NCI-H446 (cell line): ENCODE data around the gene FOSB.
"Not testable (repeated sequence)": the region's sequence is repeated elsewhere in the genome, so short reads cannot be mapped to it uniquely, and the experiment has no call there.

Source experiments
- DNase-seq, 2 experiments: peaks; one replicate each; lab custom pipeline; 2025; lab: John Stamatoyannopoulos, UW

Gene FOSB

GRCh38 chr19:45506246-45506988 lies 38.6 kb downstream of the FOSB start:
- peak; percentile 82 to 95 for DNase-seq

DNA sequence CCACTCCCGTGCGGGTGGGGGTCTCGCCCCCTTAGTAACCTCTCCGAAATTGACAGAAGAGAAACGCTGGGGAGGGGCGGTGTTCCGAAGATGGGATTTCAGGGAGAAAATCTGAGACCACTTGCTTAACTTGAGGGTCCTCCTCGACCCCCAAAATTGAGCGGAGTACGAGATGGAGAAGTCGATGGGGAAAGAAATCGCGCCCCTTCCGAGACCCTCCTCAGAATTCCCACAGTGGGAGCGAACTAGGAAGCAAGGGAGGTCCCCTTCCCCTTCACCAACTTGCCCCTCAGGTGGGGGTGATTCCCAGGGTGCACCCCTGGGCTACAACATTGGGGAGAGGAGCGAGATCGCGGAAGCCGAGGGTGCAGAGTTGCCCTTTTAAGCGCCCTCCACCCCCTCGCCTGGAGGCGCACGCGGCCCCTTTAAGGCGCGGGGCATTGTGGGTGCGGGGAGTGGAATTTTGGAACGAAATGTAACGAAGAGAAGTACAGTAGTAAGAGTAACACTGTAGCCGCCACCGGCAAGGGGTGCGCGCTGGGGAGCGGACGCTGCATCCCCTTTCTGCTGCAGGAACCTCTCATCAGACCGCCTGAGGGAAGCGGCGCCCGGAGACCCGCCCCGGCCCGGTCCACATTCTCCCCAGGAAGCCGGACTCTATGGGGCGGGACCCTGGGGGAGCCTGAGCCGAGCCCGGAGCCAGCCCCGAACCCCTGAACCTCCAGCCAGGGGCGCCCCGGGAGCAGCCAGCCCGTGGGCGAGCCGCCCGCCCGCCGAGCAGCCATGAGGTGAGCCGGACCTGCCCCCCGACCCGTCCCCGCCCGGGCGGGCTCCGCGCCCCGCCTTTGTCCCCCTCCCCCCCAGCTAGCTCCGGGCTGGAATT lies 39.4 kb downstream of the FOSB start, which contains the start of gene VASP:
VASP (plus strand) TSS at position 491 of the 883 bp plus-strand sequence; CDS start at position 784, 293 bp downstream.
- DNase-seq, result peak; percentile 84 to 90

DNA sequence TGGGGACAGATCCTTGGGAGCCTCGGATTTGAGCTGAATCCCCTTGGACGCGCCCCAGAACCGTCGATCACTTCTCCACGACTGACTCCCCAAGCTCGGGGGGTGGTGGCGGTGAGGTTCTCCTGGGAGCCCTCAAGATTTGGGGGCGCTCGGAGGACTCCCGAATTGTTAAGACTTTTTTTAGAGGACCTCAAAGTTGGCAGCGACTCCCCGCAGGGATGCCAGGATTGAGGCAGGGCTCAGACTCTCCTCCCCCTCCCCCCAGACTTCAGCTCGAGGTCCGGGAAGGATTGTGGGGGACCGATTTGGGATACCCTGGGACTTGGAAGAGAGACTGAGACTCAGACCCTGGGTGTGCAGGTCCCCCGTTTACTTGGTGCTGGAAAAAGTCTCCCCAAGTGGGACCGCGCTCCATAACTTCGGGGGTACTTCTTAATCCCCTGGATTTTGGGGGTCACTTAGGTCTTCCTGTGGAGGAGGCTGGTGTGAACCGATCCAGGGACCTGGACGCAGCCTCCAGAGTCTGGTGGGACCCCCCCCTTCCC lies 40.1 kb downstream of the FOSB start:
- no peak for DNase-seq

DNA sequence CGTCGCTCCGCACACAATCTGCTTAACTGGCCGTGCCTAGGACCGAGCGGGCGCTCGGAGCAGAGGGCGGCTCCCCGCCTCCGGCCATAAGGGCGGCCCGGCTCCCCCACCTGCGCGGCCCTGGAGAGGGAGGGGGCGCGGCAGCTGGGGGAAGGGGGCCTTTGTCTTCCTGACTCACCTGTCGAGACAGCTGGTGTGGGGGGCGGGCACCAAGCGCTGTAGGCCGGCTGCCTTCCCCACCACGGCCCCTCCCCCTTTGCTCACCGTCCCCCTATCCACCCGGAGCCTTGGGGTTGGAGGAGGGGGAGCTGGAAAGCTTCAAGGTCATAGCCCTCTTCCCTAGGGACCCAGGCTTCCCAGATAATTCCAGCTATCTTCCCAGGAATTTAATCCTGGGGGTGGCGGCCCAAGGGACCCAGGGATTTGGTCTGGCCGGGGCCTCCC lies 40.6 kb downstream of the FOSB start:
- no peak for DNase-seq

DNA sequence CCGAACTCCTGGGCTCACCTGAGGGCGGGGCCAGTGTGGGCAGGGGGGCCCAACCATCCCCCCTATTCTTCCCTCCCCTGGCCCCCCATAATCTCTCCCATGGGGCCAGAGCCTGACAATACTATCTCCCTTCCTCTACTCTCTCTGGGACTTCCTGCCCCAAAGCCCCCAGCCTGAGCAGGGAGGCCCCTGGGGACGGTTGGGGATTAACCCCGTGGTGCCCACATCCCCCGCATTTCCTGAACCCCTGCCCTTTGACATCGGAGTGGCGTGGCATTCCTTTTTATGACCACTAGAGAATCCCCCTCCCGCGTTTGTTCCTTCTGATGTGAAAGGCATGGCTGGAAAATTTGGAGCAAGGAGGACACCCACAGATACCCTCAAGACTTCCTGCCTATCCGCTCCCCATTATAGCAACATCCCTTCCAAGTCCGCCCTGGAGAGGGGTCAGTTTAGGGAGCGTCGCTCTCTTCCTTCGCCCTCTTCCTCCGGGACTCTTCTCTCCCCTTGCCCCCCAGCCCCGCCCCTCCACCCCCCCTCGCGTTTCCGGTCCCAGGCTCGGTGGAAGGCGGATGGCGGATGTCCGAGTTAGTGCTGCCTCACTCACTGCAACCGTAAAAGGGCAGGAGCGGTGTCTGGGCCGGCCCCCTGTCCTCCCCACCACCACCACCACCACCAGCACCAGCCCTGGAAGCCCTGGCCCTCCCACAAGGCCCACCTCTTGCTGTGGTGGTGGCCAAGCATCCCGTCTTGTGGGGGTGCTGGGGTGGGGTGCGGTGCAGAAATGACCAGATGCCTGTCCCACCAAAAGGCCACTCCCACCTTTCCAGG lies 41.3 kb downstream of the FOSB start:
- no peak for DNase-seq

- no peak for DNase-seq
These were observed 41.9 kb downstream of the FOSB start for GRCh38 chr19:45509692-45510015.

- not testable (repeated sequence) for DNase-seq
These were observed 42.6 kb downstream of the FOSB start for GRCh38 chr19:45510352-45510751.

- DNase-seq, result no peak
These were observed 43.3 kb downstream of the FOSB start for GRCh38 chr19:45511074-45511473.

GRCh38 chr19:45512881-45513483 lies 45.2 kb downstream of the FOSB start:
- no peak for DNase-seq

DNA sequence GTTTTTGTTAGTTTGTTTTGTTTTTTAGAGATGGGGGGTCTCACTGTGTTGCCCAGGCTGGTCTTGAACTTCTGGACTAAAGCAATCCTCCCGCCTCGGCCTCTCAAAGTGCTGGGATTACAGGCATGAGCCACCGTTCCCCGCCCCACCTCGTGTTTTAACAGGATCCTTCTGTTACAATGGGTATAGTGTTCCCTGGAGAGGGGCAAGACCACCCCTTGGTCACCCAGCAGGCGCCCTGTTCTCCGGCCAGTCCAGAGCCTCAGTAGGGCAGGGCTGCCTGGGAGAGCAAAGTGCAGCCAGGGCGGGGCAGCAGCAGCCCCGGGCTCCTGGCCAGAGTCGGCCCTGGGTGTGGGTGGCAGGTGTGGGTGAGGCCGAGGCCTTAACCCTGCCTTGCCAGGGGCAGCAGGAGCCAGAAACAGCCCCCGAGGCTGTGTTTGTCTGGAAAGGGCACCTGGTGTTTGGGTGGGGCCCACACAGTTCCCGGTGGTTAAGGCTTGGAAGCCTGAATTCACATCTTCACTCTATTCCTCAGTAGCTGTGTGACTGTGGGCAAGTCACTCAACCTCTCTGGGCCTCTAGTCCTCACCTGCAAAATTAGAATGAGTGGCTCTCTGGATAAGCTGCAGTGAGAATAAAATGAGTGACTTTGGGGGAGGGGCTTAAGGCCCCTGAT lies 46.7 kb downstream of the FOSB start:
- no peak for DNase-seq

GRCh38 chr19:45515081-45515624 lies 47.4 kb downstream of the FOSB start:
- no peak for DNase-seq

DNA sequence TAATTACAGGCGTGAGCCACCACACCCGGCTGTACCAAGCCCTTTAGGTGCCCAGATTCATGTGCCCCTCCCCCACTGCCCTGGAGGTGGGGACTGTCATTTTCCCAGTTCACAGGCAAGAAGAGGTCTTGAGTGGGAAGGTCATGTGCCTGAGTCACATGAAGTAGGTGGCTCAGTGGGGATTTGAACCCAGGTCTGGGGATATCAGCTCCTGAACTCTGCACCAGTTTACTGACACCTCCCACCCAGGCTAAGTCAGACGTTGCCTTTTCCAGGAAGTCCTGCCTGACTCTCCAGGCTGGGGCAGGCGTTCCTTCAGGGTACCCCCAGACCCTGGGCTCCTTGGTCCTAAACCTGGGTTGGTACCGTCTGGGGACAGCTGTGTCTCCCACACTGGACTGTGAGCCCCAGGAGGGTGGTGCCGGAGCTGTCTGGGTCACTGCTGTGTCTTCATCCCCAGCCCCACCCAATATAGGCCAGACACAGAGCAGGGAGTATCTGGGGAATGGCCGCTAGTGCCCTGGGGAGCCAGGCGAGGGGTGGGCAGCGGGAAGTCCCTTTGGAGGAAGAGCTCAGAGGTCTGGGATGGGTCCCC lies 48.1 kb downstream of the FOSB start:
- DNase-seq, result no peak

- DNase-seq, result no peak
These were observed 49.4 kb downstream of the FOSB start for GRCh38 chr19:45517238-45517637.

DNA sequence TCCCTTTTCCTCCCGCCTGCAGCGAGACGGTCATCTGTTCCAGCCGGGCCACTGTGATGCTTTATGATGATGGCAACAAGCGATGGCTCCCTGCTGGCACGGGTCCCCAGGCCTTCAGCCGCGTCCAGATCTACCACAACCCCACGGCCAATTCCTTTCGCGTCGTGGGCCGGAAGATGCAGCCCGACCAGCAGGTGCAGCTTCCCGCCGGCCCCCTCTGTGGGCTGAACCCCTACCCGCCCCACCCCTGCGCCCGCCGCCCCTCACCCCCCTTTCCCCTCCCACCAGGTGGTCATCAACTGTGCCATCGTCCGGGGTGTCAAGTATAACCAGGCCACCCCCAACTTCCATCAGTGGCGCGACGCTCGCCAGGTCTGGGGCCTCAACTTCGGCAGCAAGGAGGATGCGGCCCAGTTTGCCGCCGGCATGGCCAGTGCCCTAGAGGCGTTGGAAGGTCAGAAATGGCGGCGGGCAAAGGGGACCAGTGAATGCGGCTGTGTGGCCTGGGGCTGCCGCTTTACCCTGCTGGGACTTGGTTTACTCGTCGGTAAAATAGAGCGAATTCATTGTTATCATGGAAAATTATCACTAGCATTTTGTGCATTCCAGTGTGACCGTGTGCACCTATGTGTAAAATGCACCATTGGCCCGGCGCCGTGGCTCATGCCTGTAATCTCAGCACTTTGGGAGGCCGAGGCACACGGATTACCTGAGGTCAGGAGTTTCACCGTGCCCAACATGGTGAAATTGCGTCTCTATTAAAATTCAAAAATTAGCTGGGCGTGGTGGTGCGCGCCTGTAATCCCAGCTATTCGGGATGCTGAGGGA lies 50.1 kb downstream of the FOSB start:
- no peak for DNase-seq

GRCh38 chr19:45518469-45518826 lies 50.7 kb downstream of the FOSB start:
- no peak for DNase-seq

DNA sequence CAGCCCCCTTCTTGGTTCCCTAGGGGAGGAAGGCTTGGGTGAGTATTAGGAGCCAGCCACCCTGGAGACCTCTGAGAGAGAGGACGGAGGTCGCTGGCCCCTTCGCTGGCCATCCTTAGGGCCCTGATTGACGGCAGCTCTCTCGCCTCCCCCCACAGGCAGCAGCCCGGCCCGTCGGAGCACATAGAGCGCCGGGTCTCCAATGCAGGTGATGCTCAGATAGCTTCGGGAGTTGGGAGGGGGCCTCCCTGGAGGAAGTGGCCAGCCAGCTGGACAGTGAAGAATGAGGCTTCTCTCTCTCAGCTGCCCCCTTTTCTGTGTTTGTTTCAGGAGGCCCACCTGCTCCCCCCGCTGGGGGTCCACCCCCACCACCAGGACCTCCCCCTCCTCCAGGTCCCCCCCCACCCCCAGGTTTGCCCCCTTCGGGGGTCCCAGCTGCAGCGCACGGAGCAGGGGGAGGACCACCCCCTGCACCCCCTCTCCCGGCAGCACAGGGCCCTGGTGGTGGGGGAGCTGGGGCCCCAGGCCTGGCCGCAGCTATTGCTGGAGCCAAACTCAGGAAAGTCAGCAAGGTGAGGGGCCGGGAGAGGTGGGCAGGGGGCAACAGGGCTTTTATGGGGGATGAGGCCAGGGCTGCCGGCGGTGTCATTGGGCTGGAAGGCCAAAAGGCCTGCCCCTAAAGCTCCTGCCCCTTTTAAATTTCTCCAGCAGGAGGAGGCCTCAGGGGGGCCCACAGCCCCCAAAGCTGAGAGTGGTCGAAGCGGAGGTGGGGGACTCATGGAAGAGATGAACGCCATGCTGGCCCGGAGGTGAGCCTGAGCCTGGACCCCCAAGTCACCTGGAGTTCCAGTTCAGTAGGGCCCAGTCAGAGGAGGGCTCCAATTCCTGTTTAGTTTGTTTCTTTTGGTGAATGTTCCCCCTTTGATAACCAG lies 54.5 kb downstream of the FOSB start:
- DNase-seq, result no peak

GRCh38 chr19:45523642-45524256 lies 56.0 kb downstream of the FOSB start:
- DNase-seq, result peak; percentile 90 to 91
